Loucy (cell line): ENCODE measurements around the gene LDB1.
A peak's percentile ranks its signal among the peaks of the same experiment; 100 is the strongest.

Experiments used
- EZH2phosphoT487 ChIP-seq: fragments of 200-600 bp; IDR thresholded peaks from 2 replicates; pipeline ENCODE4 v1.6.1; 2018; ENCODE audit warnings: antibody characterized with exemption, mild to moderate bottlenecking, moderate library complexity, borderline replicate concordance
- TF ChIP-seq, protein P1 (sequence below): fragments of 200-600 bp; sonication (generic); conservative IDR thresholded peaks from 2 replicates; pipeline ENCODE4 v1.5.1; 2014; ENCODE audit warnings: mild to moderate bottlenecking, antibody characterized with exemption, low read length

GRCh38 chr10:102132563-102133372 is 12.6 kb upstream of the LDB1 start, which contains the start of gene PPRC1:
- TF ChIP-seq, protein P1, sequence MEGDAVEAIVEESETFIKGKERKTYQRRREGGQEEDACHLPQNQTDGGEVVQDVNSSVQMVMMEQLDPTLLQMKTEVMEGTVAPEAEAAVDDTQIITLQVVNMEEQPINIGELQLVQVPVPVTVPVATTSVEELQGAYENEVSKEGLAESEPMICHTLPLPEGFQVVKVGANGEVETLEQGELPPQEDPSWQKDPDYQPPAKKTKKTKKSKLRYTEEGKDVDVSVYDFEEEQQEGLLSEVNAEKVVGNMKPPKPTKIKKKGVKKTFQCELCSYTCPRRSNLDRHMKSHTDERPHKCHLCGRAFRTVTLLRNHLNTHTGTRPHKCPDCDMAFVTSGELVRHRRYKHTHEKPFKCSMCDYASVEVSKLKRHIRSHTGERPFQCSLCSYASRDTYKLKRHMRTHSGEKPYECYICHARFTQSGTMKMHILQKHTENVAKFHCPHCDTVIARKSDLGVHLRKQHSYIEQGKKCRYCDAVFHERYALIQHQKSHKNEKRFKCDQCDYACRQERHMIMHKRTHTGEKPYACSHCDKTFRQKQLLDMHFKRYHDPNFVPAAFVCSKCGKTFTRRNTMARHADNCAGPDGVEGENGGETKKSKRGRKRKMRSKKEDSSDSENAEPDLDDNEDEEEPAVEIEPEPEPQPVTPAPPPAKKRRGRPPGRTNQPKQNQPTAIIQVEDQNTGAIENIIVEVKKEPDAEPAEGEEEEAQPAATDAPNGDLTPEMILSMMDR: peak; percentile 99
- no peak for TF ChIP-seq EZH2phosphoT487
